Measurements from ENCODE around the gene IRF2BP2. TPM values are rescaled to one million over a fixed set of nuclear protein-coding genes. Genes with fewer than 3 reads are reported as not detected.
A peak's percentile ranks its signal among the peaks of the same experiment; 100 is the strongest.

The IRF2BP2 gene
- polyA plus RNA-seq, 2 of the 4 experiments (the other 2 are of a cell fraction), result 38.2 to 53.5 TPM

- TF ChIP-seq, protein P1, sequence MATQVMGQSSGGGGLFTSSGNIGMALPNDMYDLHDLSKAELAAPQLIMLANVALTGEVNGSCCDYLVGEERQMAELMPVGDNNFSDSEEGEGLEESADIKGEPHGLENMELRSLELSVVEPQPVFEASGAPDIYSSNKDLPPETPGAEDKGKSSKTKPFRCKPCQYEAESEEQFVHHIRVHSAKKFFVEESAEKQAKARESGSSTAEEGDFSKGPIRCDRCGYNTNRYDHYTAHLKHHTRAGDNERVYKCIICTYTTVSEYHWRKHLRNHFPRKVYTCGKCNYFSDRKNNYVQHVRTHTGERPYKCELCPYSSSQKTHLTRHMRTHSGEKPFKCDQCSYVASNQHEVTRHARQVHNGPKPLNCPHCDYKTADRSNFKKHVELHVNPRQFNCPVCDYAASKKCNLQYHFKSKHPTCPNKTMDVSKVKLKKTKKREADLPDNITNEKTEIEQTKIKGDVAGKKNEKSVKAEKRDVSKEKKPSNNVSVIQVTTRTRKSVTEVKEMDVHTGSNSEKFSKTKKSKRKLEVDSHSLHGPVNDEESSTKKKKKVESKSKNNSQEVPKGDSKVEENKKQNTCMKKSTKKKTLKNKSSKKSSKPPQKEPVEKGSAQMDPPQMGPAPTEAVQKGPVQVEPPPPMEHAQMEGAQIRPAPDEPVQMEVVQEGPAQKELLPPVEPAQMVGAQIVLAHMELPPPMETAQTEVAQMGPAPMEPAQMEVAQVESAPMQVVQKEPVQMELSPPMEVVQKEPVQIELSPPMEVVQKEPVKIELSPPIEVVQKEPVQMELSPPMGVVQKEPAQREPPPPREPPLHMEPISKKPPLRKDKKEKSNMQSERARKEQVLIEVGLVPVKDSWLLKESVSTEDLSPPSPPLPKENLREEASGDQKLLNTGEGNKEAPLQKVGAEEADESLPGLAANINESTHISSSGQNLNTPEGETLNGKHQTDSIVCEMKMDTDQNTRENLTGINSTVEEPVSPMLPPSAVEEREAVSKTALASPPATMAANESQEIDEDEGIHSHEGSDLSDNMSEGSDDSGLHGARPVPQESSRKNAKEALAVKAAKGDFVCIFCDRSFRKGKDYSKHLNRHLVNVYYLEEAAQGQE (IDR thresholded peaks at IDR 0.05), result no peak
Observed at GRCh38 chr1:234564035-234565029, 45.6 kb downstream of the IRF2BP2 start (continued).

DNA sequence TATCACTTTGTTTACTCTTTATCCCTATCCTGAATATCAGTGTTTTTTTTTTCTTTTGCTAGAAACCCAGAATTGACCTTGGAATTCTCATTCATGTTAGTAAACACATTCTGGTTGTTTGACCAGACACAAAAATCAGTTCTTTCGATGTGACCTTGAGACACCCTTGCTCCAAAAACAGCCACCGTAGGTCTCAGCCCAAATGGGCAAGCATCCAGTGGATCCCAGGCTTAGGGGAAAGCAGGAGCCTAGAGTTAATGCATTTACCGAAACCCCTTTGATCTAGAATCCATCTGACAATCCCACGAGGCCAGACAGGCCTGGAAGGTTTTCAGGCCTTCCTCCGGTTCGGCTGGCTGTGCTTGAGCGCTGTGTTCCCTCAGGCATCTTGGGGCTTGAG lies 47.6 kb downstream of the IRF2BP2 start:
- Histone ChIP-seq H3K9me3 (no peaks in the 10 kb centered on the region), H3K4me3 (no peak overlapping the region), H3K4me2 (no peak overlapping the region), H3K4me1 (peaks cover 34% of the 10 kb centered on the region), H3K27ac (peak overlapping the region in 1 of 2 experiments; percentile 57; a peak in 4 of 6 replicates)
- ATAC-seq (no peak), FAIRE-seq (no peak), DNase-seq (ENCODE audit: low read depth in 1 of 2, low spot score in 1 of 2) (no peak)
- CTCF ChIA-PET, result interaction anchor here (1.2 kb wide), 1 partner anchor 33 kb away, joined by 3 read pairs; no protein-coding TSS in a partner anchor
- TF ChIP-seq SMC3 (IDR thresholded peaks at IDR 0.05) (no peak), FOSL2 (IDR thresholded peaks at IDR 0.05) (no peak), FOSL2 (CRISPR knock-in tag; IDR thresholded peaks at IDR 0.05) (no peak), PBX3 (IDR thresholded peaks at IDR 0.05) (no peak), ZNF302 (CRISPR knock-in tag; IDR thresholded peaks at IDR 0.05) (no peak), ATOH8 (CRISPR knock-in tag; IDR thresholded peaks at IDR 0.05; ENCODE audit: low read depth) (no peak), BHLHE40 (IDR thresholded peaks at IDR 0.05; ENCODE audit: low read depth, low read length) (no peak)
- 88% methylated on average over 7 of the region's 7 CpGs for WGBS (ENCODE audit: missing lambda C conversion rate)
- POLR2A ChIA-PET, result interaction anchor here (0.6 kb wide), 1 partner anchor 94 kb away, joined by 3 read pairs; no protein-coding TSS in a partner anchor

GRCh38 chr1:234561319-234561718 lies 48.7 kb downstream of the IRF2BP2 start:
- Histone ChIP-seq H3K4me1 (peaks cover 34% of the 10 kb centered on the region), H3K4me2 (no peak overlapping the region), H3K4me3 (no peak overlapping the region), H3K9me3 (no peaks in the 10 kb centered on the region), H3K27ac (peak overlapping the region in 1 of 2 experiments; percentile 29; a peak in 2 of 6 replicates)
- DNase-seq (ENCODE audit: low read depth in 1 of 2, low spot score in 1 of 2), result no peak
- WGBS (ENCODE audit: missing lambda C conversion rate), result 80% methylated on average over 5 of the region's 5 CpGs
- no peak for ATAC-seq
- POLR2A ChIA-PET, result no interaction called here
- no peak for FAIRE-seq
- TF ChIP-seq RARB (CRISPR knock-in tag; IDR thresholded peaks at IDR 0.05) (no peak), CTCF (IDR thresholded peaks at IDR 0.05) (no peak), ZC3H11A (IDR thresholded peaks at IDR 0.05) (no peak), CEBPB (IDR thresholded peaks at IDR 0.05) (no peak), HOXB5 (CRISPR knock-in tag; IDR thresholded peaks at IDR 0.05) (no peak), SREBF2 (IDR thresholded peaks at IDR 0.05) (no peak)
- TF ChIP-seq, protein P1 (IDR thresholded peaks at IDR 0.05), result no peak
- CTCF ChIA-PET, result interaction anchor here (0.6 to 4.0 kb wide), 3 partner anchors 17 to 532 kb away, joined by 3 to 25 read pairs (median 3); no protein-coding TSS in a partner anchor

Data from A549 (cell line).